ENCODE measurements around the gene ACADL. TPM values are rescaled to one million over a fixed set of nuclear protein-coding genes. Genes with fewer than 3 reads are reported as not detected.

The ACADL gene
- total and polyA plus RNA-seq, 2 donors (not counting 3 experiments of a cell fraction or from before 2014, with no cell fraction given): not detected

- no peaks in the 10 kb centered on the region for H3K27me3 ChIP-seq (ENCODE audit: control insufficient read depth in 2 of 2, insufficient read depth in 2 of 2, low read length in 2 of 2)
- no peak overlapping the region for H3K4me2 ChIP-seq (ENCODE audit: insufficient read depth, low read length)
- no peak overlapping the region for H2AFZ ChIP-seq (ENCODE audit: low read depth, low read length)
- H3K79me2 ChIP-seq (ENCODE audit: control insufficient read depth, insufficient read depth, low read length): no peaks in the 10 kb centered on the region
- no peaks in the 10 kb centered on the region for H4K20me1 ChIP-seq (replicated peaks; ENCODE audit: control insufficient read depth, extremely low read depth, insufficient read depth, low read length)
- H3K9ac ChIP-seq (replicated peaks; ENCODE audit: extremely low read depth, insufficient read depth, low read length): no peak overlapping the region
- H3K36me3 ChIP-seq (ENCODE audit: control insufficient read depth in 2 of 2, extremely low read depth in 1 of 2, insufficient read depth in 2 of 2, low read length in 2 of 2): no peaks in the 10 kb centered on the region
- DNase-seq (ENCODE audit: low read depth, low spot score): no peak
- TF ChIP-seq EZH2 (IDR thresholded peaks at IDR 0.05; ENCODE audit: borderline replicate concordance, low read depth, low read length, severe bottlenecking) (no peak), GATA2 (IDR thresholded peaks at IDR 0.05; ENCODE audit: insufficient read depth, insufficient read length, low read depth, low read length) (no peak), POLR2A (IDR thresholded peaks at IDR 0.05; ENCODE audit: low read depth, low read length) (no peak), JUN (IDR thresholded peaks at IDR 0.05; ENCODE audit: borderline replicate concordance, insufficient read depth, insufficient read length, low read depth) (no peak), MYC (IDR thresholded peaks at IDR 0.05; ENCODE audit: low read depth, low read length) (no peak), FOS (IDR thresholded peaks at IDR 0.05; ENCODE audit: borderline replicate concordance, insufficient read depth, low read length) (no peak), MAX (IDR thresholded peaks at IDR 0.05; ENCODE audit: insufficient read depth, insufficient read length) (no peak), CTCF (IDR thresholded peaks at IDR 0.05; ENCODE audit: extremely low read depth in 1 of 2, insufficient read depth in 1 of 2, low read depth in 1 of 2, low read length in 2 of 2) (no peak), POLR2AphosphoS5 (IDR thresholded peaks at IDR 0.05; ENCODE audit: insufficient read depth, low read depth, low read length) (no peak)
- H3K4me3 ChIP-seq (replicated peaks in 1 of 3; ENCODE audit: insufficient read depth in 1 of 3, low read depth in 1 of 3, low read length in 3 of 3): no peak overlapping the region
- H3K4me1 ChIP-seq (ENCODE audit: control insufficient read depth, extremely low read depth, insufficient read depth, low read length): no peaks in the 10 kb centered on the region
- no peaks in the 10 kb centered on the region for H3K9me3 ChIP-seq (replicated peaks; ENCODE audit: control insufficient read depth, insufficient read depth, low read length)
- no peak overlapping the region for H3K27ac ChIP-seq (ENCODE audit: insufficient read depth, low read depth, low read length)
- CTCF ChIA-PET: no interaction called here
- H3K9me1 ChIP-seq (replicated peaks; ENCODE audit: control insufficient read depth, extremely low read depth, insufficient read depth, low read length): no peaks in the 10 kb centered on the region
- no peak for FAIRE-seq
- no TSS peak for BruUV-seq (replicated peaks)
- dilution Hi-C loops (cut with MboI; ENCODE audit: extremely low pct_ligation_motif_present, low sequenced_read_pairs): no loop called here
- intact Hi-C loops (cut with micrococcal nuclease): no loop called here
- POLR2A ChIA-PET: no interaction called here
Observed at GRCh38 chr2:210268281-210268680, 43.0 kb upstream of the ACADL start.

Data from endothelial cell of umbilical vein (primary cell).